Measurements from ENCODE around the gene NDUFV1.
A peak's percentile ranks its signal among the peaks of the same experiment; 100 is the strongest.

The NDUFV1 gene

DNA sequence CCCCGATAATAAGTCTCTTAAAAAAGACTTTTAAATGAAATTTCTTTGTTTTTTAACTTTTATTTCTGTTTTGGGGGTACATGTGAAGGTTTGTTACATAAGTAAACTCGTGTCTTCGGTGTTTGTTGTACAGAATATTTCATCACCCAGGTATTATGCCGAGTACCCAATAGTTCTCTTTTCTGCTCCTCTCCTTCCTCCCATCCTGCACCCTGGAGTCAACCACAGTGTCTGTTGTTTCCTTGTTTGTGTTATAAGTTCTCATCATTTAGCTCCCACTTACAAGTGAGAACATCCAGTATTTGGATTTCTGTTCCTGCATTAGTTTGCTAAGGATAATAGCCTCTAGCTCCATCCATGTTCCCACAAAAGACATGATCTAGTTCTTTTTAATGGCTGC, 24.7 kb upstream of the NDUFV1 start:
- no peak for ATAC-seq
- no peak for TF ChIP-seq ZFP3 (CRISPR knock-in tag; IDR thresholded peaks at IDR 0.05)
- TF ChIP-seq TOX (CRISPR knock-in tag; IDR thresholded peaks at IDR 0.05; ENCODE audit: borderline replicate concordance), result no peak
- no peak for TF ChIP-seq ARNTL (CRISPR knock-in tag; IDR thresholded peaks at IDR 0.05; ENCODE audit: borderline replicate concordance, low read depth)
- TF ChIP-seq ZNF70 (CRISPR knock-in tag; IDR thresholded peaks at IDR 0.05), result no peak
- TF ChIP-seq ZC3H10 (CRISPR knock-in tag; IDR thresholded peaks at IDR 0.05), result no peak
- TF ChIP-seq, protein P1, sequence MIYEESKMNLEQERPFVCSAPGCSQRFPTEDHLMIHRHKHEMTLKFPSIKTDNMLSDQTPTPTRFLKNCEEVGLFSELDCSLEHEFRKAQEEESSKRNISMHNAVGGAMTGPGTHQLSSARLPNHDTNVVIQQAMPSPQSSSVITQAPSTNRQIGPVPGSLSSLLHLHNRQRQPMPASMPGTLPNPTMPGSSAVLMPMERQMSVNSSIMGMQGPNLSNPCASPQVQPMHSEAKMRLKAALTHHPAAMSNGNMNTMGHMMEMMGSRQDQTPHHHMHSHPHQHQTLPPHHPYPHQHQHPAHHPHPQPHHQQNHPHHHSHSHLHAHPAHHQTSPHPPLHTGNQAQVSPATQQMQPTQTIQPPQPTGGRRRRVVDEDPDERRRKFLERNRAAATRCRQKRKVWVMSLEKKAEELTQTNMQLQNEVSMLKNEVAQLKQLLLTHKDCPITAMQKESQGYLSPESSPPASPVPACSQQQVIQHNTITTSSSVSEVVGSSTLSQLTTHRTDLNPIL (CRISPR knock-in tag; IDR thresholded peaks at IDR 0.05; ENCODE audit: low read depth), result no peak
- no peak for TF ChIP-seq ISL1 (CRISPR knock-in tag; IDR thresholded peaks at IDR 0.05)
- no peak for TF ChIP-seq OSR1 (CRISPR knock-in tag; IDR thresholded peaks at IDR 0.05)
- TF ChIP-seq, protein P2, sequence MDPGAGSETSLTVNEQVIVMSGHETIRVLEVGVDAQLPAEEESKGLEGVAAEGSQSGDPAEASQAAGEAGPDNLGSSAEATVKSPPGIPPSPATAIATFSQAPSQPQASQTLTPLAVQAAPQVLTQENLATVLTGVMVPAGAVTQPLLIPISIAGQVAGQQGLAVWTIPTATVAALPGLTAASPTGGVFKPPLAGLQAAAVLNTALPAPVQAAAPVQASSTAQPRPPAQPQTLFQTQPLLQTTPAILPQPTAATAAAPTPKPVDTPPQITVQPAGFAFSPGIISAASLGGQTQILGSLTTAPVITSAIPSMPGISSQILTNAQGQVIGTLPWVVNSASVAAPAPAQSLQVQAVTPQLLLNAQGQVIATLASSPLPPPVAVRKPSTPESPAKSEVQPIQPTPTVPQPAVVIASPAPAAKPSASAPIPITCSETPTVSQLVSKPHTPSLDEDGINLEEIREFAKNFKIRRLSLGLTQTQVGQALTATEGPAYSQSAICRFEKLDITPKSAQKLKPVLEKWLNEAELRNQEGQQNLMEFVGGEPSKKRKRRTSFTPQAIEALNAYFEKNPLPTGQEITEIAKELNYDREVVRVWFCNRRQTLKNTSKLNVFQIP (CRISPR knock-in tag; IDR thresholded peaks at IDR 0.05; ENCODE audit: borderline replicate concordance, low read depth), result no peak
- TF ChIP-seq, protein P3, sequence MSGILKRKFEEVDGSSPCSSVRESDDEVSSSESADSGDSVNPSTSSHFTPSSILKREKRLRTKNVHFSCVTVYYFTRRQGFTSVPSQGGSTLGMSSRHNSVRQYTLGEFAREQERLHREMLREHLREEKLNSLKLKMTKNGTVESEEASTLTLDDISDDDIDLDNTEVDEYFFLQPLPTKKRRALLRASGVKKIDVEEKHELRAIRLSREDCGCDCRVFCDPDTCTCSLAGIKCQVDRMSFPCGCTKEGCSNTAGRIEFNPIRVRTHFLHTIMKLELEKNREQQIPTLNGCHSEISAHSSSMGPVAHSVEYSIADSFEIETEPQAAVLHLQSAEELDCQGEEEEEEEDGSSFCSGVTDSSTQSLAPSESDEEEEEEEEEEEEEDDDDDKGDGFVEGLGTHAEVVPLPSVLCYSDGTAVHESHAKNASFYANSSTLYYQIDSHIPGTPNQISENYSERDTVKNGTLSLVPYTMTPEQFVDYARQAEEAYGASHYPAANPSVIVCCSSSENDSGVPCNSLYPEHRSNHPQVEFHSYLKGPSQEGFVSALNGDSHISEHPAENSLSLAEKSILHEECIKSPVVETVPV (CRISPR knock-in tag; IDR thresholded peaks at IDR 0.05), result no peak
- TF ChIP-seq, protein P4, sequence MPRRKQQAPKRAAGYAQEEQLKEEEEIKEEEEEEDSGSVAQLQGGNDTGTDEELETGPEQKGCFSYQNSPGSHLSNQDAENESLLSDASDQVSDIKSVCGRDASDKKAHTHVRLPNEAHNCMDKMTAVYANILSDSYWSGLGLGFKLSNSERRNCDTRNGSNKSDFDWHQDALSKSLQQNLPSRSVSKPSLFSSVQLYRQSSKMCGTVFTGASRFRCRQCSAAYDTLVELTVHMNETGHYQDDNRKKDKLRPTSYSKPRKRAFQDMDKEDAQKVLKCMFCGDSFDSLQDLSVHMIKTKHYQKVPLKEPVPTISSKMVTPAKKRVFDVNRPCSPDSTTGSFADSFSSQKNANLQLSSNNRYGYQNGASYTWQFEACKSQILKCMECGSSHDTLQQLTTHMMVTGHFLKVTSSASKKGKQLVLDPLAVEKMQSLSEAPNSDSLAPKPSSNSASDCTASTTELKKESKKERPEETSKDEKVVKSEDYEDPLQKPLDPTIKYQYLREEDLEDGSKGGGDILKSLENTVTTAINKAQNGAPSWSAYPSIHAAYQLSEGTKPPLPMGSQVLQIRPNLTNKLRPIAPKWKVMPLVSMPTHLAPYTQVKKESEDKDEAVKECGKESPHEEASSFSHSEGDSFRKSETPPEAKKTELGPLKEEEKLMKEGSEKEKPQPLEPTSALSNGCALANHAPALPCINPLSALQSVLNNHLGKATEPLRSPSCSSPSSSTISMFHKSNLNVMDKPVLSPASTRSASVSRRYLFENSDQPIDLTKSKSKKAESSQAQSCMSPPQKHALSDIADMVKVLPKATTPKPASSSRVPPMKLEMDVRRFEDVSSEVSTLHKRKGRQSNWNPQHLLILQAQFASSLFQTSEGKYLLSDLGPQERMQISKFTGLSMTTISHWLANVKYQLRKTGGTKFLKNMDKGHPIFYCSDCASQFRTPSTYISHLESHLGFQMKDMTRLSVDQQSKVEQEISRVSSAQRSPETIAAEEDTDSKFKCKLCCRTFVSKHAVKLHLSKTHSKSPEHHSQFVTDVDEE (CRISPR knock-in tag; IDR thresholded peaks at IDR 0.05), result no peak
- no peak for TF ChIP-seq GLIS3 (CRISPR knock-in tag; IDR thresholded peaks at IDR 0.05)
- TF ChIP-seq, protein P5, sequence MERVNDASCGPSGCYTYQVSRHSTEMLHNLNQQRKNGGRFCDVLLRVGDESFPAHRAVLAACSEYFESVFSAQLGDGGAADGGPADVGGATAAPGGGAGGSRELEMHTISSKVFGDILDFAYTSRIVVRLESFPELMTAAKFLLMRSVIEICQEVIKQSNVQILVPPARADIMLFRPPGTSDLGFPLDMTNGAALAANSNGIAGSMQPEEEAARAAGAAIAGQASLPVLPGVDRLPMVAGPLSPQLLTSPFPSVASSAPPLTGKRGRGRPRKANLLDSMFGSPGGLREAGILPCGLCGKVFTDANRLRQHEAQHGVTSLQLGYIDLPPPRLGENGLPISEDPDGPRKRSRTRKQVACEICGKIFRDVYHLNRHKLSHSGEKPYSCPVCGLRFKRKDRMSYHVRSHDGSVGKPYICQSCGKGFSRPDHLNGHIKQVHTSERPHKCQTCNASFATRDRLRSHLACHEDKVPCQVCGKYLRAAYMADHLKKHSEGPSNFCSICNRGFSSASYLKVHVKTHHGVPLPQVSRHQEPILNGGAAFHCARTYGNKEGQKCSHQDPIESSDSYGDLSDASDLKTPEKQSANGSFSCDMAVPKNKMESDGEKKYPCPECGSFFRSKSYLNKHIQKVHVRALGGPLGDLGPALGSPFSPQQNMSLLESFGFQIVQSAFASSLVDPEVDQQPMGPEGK (CRISPR knock-in tag; IDR thresholded peaks at IDR 0.05; ENCODE audit: borderline replicate concordance), result no peak
- TF ChIP-seq ZFP30 (CRISPR knock-in tag; IDR thresholded peaks at IDR 0.05), result no peak
- TF ChIP-seq ESRRG (CRISPR knock-in tag; IDR thresholded peaks at IDR 0.05), result no peak
- no peak for TF ChIP-seq ZNF565 (CRISPR knock-in tag; conservative IDR thresholded peaks at IDR 0.05; ENCODE audit: low read depth)

DNA sequence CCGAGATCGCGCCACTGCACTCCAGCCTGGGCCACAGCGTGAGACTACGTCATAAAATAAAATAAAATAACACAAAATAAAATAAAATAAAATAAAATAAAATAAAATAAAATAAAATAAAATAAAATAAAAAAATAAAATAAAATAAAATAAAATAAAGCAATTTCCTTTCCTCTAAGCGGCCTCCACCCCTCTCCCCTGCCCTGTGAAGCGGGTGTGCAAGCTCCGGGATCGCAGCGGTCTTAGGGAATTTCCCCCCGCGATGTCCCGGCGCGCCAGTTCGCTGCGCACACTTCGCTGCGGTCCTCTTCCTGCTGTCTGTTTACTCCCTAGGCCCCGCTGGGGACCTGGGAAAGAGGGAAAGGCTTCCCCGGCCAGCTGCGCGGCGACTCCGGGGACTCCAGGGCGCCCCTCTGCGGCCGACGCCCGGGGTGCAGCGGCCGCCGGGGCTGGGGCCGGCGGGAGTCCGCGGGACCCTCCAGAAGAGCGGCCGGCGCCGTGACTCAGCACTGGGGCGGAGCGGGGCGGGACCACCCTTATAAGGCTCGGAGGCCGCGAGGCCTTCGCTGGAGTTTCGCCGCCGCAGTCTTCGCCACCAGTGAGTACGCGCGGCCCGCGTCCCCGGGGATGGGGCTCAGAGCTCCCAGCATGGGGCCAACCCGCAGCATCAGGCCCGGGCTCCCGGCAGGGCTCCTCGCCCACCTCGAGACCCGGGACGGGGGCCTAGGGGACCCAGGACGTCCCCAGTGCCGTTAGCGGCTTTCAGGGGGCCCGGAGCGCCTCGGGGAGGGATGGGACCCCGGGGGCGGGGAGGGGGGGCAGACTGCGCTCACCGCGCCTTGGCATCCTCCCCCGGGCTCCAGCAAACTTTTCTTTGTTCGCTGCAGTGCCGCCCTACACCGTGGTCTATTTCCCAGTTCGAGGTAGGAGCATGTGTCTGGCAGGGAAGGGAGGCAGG, 23.2 kb upstream of the NDUFV1 start, which contains the start of gene GSTP1:
GSTP1 (plus strand) TSS at position 566 of the 958 bp plus-strand sequence; CDS start at position 598, 32 bp downstream.
- ATAC-seq, result peak; percentile 97
- TF ChIP-seq TCF4 (CRISPR knock-in tag; IDR thresholded peaks at IDR 0.05; ENCODE audit: borderline replicate concordance), result no peak
- TF ChIP-seq GLIS3 (CRISPR knock-in tag; IDR thresholded peaks at IDR 0.05), result no peak
- no peak for TF ChIP-seq ZC3H10 (CRISPR knock-in tag; IDR thresholded peaks at IDR 0.05)
- TF ChIP-seq ZFP30 (CRISPR knock-in tag; IDR thresholded peaks at IDR 0.05), result no peak
- TF ChIP-seq, protein P2 (CRISPR knock-in tag; IDR thresholded peaks at IDR 0.05; ENCODE audit: borderline replicate concordance, low read depth), result no peak
- peak; percentile 84; the same call in 1 of the 2 replicates for TF ChIP-seq BACH2 (CRISPR knock-in tag; IDR thresholded peaks at IDR 0.05; ENCODE audit: borderline replicate concordance)
- TF ChIP-seq ZNF8 (CRISPR knock-in tag; IDR thresholded peaks at IDR 0.05), result peak; percentile 48; the same call in 1 of the 2 replicates
- no peak for TF ChIP-seq TOX (CRISPR knock-in tag; IDR thresholded peaks at IDR 0.05; ENCODE audit: borderline replicate concordance)
- TF ChIP-seq RARB (CRISPR knock-in tag; IDR thresholded peaks at IDR 0.05), result no peak
- peak; percentile 88 for TF ChIP-seq ZFP3 (CRISPR knock-in tag; IDR thresholded peaks at IDR 0.05)
- TF ChIP-seq PPARA (CRISPR knock-in tag; IDR thresholded peaks at IDR 0.05; ENCODE audit: borderline replicate concordance), result no peak
- TF ChIP-seq, protein P5 (CRISPR knock-in tag; IDR thresholded peaks at IDR 0.05; ENCODE audit: borderline replicate concordance), result no peak
- no peak for TF ChIP-seq ZNF70 (CRISPR knock-in tag; IDR thresholded peaks at IDR 0.05)
- no peak for TF ChIP-seq ISL1 (CRISPR knock-in tag; IDR thresholded peaks at IDR 0.05)
- no peak for TF ChIP-seq SNAI2 (CRISPR knock-in tag; IDR thresholded peaks at IDR 0.05)
- no peak for TF ChIP-seq OSR1 (CRISPR knock-in tag; IDR thresholded peaks at IDR 0.05)
- TF ChIP-seq, protein P3 (CRISPR knock-in tag; IDR thresholded peaks at IDR 0.05), result no peak
